GM12874 (cell line): ENCODE results near the gene IL4R.

Source experiments
- TF ChIP-seq, protein P1 (sequence below): IDR thresholded peaks from 2 replicates; pipeline ENCODE4 v1.5.1; 2011; ENCODE audit warnings: low read depth, mild to moderate bottlenecking, control low read depth, low read length, moderate library complexity; ENCODE audit not compliant: insufficient read depth

IL4R gene

DNA sequence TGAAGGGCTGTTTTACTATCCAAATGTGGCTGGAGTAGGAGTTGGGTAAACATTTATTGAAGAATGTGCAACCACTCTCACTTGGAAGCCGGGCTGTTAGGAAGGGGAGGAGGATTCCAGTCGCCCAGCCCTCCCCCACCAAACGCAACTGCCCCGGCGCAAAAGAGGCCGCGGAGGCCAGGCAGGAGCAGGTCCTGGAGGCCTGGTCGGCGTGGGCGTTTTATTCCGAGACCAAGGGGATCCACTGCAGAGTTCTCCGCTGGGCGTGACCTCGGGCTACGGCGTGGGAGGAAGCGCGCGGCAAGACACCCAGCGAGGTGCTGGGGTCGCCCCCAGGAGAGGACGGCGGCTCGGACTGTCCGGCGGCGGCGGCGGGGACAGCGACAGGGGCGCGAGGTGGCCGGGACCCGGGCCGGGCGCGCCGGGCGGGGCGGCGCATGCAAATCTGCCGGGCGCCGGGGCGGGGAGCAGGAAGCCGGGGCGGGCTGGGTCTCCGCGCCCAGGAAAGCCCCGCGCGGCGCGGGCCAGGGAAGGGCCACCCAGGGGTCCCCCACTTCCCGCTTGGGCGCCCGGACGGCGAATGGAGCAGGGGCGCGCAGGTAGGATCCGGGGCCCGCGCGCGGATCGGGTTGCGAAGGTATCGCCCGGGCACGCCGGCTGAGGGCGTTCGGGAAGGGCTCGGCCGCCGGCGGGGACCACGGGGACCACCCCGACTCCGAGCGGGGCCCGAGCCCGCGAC is at the start of gene IL4R:
TSS of gene IL4R (plus strand) at position 553 of the 739 bp plus-strand sequence. CDS start 26,230 bp downstream, outside the sequence.
- TF ChIP-seq, protein P1, sequence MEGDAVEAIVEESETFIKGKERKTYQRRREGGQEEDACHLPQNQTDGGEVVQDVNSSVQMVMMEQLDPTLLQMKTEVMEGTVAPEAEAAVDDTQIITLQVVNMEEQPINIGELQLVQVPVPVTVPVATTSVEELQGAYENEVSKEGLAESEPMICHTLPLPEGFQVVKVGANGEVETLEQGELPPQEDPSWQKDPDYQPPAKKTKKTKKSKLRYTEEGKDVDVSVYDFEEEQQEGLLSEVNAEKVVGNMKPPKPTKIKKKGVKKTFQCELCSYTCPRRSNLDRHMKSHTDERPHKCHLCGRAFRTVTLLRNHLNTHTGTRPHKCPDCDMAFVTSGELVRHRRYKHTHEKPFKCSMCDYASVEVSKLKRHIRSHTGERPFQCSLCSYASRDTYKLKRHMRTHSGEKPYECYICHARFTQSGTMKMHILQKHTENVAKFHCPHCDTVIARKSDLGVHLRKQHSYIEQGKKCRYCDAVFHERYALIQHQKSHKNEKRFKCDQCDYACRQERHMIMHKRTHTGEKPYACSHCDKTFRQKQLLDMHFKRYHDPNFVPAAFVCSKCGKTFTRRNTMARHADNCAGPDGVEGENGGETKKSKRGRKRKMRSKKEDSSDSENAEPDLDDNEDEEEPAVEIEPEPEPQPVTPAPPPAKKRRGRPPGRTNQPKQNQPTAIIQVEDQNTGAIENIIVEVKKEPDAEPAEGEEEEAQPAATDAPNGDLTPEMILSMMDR = no peak

DNA sequence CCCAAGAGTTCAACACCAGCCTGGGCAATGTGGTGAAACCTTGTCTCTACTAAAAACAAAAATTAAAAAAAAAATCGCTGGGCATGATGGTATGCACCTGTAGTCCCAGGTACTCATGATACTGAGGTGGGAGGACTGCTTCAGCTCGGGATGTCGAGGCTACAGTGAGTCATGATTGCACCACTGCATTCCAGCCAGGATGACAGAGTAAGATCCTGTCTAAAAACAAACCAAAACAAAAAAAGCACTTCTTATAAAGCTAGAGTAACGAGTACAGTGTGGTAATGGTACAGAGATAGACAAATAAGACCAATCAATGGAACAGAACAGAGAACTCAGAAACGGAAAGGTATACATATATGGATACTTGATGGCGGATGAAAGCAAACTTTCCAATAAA is 49.6 kb upstream of the IL4R start:
- TF ChIP-seq, protein P1 = no peak

DNA sequence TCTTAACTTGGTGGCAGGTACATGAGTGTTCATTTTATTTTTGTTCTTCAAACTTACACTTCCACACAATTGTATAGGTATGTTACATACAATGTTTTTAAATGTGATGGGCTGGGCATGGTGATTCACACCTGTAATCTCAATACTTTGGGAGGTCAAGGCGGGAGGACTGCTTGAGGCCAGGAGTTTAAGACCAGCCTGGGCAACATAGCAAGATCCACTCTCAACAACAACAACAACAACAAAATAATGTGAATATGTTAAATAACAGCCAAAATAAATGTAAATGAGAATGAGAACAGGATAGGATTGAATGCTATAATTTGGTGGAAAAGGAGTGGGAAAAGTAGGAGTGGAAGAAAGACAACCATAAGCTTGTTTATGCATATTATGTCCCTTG is 47.8 kb upstream of the IL4R start:
- TF ChIP-seq, protein P1 = no peak

- TF ChIP-seq, protein P1 = no peak
Observed at GRCh38 chr16:27267037-27267677, 46.6 kb upstream of the IL4R start.

DNA sequence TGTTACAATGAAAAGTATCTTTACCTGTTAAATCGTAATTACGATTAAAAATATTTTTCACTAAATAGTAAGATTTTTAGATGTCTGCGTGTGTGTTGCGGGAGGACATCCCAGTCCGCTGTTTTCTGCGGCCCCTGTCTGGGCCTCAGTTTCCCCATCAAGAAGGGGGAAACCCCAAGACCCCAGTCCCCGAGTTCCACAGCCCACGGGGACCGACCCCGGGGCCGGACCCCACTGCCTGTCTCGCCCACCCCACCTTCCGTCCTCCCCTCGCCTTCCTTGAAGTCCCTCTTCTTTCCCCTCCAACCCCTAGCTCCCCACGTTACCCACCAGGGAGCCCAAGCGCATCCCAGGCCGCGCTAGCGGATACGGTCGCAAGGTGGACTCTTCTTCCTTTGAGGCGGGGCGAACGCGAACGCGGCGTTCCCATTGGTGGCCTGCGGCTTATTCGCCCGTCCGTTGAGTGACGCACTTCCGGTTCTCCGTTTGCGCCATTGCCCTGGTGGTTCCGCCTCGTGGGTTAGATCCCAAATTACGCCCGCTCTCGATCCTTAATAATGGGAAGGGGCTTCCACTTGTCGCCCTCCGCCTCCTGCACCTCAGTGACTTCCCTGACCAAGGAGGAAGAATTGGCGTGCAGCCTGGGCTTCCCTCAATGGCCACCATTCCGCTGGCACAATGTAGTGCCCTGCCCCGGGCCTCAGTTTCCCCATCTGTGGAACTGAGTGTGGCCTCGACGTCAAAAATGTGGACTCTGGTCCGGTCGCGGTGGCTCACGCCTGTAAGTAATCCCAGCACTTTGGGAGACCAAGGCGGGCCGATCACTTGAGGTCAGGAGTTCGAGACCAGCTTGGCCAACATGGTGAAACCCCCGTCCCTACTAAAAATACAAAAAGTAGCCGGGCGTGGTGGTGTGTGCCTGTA is 45.1 kb upstream of the IL4R start, which contains the start of gene NSMCE1:
TSS of gene NSMCE1 (minus strand) at position 397 of the 924 bp plus-strand sequence. CDS start 11,202 bp downstream, outside the sequence.
- TF ChIP-seq, protein P1 = no peak

GRCh38 chr16:27269300-27270150 is 44.2 kb upstream of the IL4R start:
- TF ChIP-seq, protein P1 = no peak
